Esophagus muscularis mucosa (tissue), 4 donors: ENCODE results near the gene RUNX1.

Source experiments
- EP300 ChIP-seq: sonication (generic); formaldehyde crosslinking; IDR thresholded peaks from one replicate; pipeline ENCODE4 v1.6.1; 2017; ENCODE audit warnings: antibody characterized with exemption
- POLR2A ChIP-seq: fragments of 450-650 bp; IDR thresholded peaks from one replicate; pipeline ENCODE4 v1.6.1; 2017; ENCODE audit warnings: antibody characterized with exemption, moderate library complexity, mild to moderate bottlenecking, low read depth
- POLR2AphosphoS5 ChIP-seq, 2 donors: sonication (generic); formaldehyde crosslinking; IDR thresholded peaks; one replicate each; pipeline ENCODE4 v1.6.1; 2017; ENCODE audit warnings: antibody characterized with exemption in 2 of 2
- TF ChIP-seq, protein P1 (sequence below), 3 experiments: fragments of 200-600 bp in 2 of 3; fragments of 450-650 bp in 1 of 3; sonication (generic) in 2 of 3; IDR thresholded peaks; one replicate each; pipeline ENCODE4 v1.5.1; 2017 to 2019; ENCODE audit warnings: antibody characterized with exemption in 3 of 3, mild to moderate bottlenecking in 2 of 3, moderate library complexity in 1 of 3

DNA sequence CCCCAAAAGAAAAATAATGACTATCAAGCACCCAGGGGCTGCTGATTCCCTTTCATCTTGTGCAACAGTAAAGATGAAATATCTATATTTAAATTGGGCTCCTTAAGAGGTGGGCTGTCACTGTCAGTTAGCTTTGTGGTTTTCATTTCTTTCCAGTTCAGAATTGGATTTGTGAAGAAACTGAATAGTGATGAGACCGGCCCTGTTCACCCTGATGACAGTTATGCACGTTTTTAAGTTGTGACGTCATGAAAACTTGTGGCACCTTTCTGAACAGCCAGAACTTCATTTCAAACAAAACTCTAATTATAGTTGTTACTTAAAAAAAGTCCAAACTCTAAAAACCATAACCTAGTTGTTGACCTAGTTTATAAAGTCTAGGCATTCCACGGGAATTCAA lies 125.9 kb downstream of the RUNX1 start:
- TF ChIP-seq POLR2A, result no peak
- TF ChIP-seq, protein P1, sequence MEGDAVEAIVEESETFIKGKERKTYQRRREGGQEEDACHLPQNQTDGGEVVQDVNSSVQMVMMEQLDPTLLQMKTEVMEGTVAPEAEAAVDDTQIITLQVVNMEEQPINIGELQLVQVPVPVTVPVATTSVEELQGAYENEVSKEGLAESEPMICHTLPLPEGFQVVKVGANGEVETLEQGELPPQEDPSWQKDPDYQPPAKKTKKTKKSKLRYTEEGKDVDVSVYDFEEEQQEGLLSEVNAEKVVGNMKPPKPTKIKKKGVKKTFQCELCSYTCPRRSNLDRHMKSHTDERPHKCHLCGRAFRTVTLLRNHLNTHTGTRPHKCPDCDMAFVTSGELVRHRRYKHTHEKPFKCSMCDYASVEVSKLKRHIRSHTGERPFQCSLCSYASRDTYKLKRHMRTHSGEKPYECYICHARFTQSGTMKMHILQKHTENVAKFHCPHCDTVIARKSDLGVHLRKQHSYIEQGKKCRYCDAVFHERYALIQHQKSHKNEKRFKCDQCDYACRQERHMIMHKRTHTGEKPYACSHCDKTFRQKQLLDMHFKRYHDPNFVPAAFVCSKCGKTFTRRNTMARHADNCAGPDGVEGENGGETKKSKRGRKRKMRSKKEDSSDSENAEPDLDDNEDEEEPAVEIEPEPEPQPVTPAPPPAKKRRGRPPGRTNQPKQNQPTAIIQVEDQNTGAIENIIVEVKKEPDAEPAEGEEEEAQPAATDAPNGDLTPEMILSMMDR (IDR thresholded peaks at IDR 0.05), result no peak
- no peak for TF ChIP-seq POLR2AphosphoS5 (IDR thresholded peaks at IDR 0.05)
- no peak for TF ChIP-seq EP300
